ENCODE measurements around the gene MTF1.

Gene MTF1

DNA sequence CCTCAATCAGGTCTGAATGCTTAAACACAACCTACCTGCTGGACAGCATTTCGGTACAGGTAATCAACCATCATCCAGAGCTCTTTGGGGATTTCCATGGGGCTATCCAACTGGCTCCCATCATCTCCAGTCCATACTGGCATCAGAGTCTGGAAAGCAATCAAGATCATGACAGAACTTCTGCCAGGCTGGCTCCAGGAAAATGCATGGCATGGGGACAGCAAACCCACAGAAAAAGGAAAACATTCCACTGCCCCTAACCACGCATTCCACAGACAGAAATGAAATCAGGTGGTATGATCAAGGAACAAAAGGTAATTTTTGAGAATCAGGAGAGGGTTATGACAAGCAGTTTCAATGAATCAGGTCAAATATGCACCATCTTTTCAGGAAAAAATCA is 9.1 kb upstream of the MTF1 start:
- no peak for DNase-seq (ENCODE audit: low read depth in 1 of 2, low spot score in 1 of 2)

DNA sequence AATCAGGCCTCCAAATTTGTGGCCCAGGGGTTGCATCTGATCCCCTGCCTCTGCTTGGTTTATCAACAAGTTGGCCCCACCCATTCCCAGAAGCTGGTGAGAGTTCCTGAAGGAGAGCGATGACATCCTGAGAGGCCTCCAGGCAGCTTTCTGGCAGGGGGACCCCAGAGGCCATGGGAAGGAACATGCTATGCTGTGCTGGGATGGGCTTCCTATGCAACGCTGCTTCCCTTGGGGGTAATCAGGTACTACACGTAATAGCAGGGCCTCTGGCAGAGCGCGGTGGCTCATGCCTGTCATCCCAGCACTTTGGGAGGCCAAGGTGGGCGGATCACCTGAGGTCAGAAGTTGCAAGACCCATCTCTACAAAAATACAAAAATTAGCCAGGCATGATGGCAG is 8.4 kb upstream of the MTF1 start:
- DNase-seq (ENCODE audit: low read depth in 1 of 2, low spot score in 1 of 2) = no peak

DNA sequence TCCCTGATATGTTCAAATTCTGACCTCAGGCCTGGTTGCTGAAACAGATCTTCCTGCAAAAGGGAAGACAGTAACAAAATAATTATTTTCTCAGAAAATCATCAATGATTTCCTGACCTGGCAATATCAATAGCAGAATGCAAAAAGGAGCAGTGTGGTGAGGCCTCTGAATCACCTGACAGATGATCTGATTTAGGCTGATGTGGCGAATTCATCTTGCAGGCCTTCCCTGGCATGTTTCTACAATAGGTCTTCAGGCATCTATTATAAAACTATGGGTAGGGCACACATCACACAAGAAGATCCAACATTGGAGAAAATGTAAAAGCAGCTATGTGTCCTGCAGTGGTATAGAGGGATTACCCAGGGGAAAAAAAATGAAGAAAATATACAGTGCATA is 7.1 kb upstream of the MTF1 start:
- DNase-seq (ENCODE audit: low read depth in 1 of 2, low spot score in 1 of 2) = no peak

DNA sequence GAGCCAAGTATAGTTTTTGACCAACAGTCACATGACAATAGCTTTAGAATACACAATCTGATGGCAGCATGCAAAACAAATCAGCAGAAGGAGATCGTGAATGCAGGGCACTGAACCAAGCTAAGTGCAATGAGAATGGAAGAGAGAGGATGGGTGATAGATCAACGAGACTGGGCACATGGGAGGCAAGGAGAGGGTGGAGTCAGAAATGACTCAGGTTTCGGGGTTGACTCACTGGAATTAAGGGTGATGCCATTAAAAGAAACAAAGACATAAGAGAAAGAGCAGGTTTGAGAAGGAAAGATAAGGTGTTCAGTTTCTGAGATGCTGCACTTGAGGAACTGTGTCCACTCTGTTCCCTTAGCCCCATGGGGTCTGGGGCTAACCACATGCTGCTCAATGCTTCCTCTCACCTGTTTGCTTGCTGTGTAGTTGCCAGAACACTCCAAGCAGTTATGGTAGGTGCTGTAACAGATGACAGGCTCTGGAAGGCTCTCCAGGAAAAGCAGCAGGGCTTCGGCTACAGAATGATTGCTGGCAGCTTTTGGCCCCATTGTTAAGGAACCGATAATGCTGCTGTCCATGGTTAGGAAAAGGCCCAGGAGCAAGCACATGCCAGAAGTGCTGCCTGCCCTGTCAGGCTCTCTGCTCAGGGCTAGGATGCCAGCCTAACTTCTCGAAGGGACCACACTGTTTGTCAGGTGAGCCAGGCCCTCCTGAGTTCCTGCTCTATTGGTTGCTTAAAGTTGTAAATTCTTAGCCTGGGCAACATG is 6.1 kb upstream of the MTF1 start:
- DNase-seq (ENCODE audit: low read depth in 1 of 2, low spot score in 1 of 2) = no peak

DNA sequence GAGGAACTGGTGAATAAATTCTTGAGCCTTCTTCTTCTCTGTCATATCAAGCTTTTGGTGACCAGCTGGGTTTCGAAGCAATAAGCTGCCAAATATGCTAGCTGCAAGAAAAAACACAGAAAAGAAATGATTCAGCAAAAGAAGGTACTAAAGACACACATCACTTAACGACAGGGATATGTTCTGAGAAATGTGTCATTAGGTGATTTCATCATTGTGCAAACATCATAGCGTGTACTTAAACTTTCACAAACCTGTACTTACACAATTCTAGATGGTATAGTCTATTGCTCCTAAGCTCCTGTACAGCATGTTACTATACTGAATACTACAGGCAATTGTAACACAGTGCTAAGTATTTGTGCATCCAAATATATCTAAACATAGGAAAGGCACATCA is 2.9 kb upstream of the MTF1 start:
- no peak for DNase-seq (ENCODE audit: low read depth in 1 of 2, low spot score in 1 of 2)

DNA sequence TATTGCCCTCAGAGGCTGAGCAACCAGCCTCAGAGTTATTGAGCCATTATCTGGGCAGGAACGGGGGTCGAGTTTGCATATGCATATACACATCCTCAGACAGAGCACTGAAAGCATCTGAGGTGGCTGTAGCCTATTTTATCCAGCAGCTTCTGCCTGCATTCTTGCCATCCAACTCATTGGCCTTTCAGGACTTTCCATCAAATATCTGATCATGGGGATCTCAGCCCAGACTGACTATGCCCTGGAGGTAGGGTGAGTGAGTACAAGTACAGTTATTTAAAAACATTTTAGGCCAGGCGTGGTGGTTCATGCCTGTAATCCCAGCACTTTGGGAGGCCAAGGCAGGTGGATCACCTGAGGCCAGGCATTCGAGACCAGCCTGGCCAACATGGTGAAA is 1.8 kb upstream of the MTF1 start:
- no peak for DNase-seq (ENCODE audit: low read depth in 1 of 2, low spot score in 1 of 2)

DNA sequence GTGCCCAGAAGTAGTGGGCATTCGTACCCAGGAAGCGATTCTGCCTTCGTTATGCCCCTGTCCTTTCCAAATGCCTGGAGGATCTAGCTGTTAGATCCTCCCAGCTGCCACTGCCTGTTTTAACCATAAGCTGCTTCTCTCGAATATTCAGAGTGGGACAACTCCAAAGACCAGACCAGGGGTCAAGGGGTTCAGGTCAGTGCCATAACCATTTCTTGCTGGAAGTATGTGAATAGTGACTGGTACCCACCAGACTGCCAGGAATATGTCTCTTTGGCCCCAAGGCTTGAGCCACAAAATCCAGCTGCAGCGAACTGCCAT is 914 bp upstream of the MTF1 start:
- no peak for DNase-seq (ENCODE audit: low read depth in 1 of 2, low spot score in 1 of 2)

DNA sequence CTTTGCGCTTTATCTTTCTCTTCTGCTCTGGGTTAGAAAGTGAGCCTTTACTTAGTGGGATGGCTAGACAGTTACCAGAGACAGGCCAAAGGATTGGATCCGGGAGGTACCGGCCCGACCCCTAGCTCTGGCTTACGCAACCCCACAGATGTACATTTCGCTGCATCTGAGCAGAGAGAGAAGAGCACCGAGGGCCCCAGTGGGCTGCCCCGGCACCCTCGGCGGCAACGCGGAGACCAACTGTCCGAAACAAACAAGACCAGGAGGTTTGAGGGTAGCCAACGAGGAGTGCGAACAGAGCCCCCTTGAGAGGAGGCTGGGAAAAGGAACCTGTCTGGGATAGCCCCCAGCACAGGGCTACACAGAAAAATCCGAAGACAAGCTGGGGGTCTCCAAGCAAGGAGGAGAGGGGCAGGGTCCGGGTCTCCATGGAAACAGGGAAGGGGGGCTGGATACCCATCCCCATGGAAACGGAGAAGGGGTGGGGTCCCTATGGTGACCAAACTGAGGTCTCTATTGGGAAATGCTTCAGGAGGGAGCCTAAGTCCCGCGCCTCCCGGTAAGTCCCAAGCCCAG is 373 bp downstream of the MTF1 start:
- DNase-seq (ENCODE audit: low read depth in 1 of 2, low spot score in 1 of 2) = no peak

DNA sequence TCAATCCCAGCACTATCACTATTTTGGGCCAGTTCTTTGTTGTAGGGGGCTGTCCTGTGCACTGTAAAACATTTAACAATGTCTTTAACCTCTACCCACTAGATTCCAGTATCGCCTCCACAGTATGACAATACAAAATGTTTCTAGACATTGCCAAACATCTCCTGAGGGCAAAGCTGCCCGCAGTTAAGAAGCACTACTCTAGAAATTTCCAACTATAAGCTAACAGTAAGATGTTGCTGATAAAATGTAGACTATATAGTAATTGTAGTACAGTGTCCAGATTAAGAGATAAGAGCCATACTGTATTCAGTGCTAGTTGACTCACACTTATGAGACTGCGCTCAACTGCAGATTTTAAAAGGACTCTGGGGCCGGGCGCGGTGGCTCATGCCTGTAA is 5.0 kb downstream of the MTF1 start:
- DNase-seq (ENCODE audit: low read depth in 1 of 2, low spot score in 1 of 2) = no peak

DNA sequence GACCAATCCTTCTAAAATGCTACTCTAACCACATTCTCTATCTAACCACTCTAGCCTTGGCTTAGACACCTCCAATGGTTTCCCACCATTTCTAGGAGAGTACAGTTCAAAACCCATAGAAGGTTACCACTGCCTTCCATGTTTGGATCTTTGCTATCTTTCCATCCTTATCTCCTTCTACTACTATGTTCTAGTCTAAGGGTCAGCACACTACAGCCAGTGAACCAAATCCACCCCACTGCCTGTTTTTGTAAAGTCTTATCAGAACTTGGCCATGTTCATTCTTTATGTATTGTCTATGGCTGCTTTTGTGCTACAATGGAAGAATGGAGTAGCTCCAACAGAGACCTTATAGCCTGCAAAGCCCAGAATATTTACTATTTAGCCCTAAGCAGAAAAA is 6.2 kb downstream of the MTF1 start:
- DNase-seq (ENCODE audit: low read depth in 1 of 2, low spot score in 1 of 2) = no peak

DNA sequence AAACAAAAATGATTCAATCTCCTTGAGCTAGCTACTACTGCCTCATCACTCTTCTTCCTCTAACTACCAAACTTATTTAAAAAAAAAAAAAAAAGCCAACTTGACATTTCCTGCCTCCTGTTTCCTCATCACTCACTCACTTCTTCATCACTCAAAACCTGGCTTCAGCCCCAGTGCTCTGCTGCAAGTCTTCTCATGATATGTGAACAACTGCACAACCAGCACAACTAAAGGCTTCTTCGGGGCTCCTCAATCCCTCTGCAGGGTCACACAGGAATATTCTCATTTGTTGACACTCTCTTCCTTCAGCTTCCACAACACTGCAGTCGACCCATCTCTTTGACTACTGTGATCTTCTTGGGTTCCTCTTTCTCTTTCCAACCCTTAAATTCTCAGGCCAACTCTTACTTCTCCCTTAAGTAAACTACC is 7.6 kb downstream of the MTF1 start:
- DNase-seq (ENCODE audit: low read depth in 1 of 2, low spot score in 1 of 2) = no peak

DNA sequence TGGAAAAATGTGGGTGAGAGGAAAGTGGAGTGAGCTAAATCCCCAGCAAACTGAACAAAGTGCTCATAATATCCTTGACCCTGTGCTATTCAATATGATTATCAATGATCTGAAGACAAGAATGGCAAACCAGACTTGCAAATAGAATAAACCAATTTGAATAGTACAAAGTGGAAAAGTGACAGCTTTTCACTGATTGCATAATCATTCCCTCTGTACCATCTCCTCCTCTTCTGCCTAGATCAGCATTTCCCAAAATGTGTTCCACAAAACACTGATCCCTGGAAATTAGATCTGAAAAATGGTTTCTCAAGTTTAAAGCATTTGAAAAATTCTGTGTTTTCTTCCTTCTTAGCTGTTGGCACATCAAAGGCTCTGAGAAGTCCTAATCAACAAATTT is 8.1 kb downstream of the MTF1 start:
- no peak for DNase-seq (ENCODE audit: low read depth in 1 of 2, low spot score in 1 of 2)

DNA sequence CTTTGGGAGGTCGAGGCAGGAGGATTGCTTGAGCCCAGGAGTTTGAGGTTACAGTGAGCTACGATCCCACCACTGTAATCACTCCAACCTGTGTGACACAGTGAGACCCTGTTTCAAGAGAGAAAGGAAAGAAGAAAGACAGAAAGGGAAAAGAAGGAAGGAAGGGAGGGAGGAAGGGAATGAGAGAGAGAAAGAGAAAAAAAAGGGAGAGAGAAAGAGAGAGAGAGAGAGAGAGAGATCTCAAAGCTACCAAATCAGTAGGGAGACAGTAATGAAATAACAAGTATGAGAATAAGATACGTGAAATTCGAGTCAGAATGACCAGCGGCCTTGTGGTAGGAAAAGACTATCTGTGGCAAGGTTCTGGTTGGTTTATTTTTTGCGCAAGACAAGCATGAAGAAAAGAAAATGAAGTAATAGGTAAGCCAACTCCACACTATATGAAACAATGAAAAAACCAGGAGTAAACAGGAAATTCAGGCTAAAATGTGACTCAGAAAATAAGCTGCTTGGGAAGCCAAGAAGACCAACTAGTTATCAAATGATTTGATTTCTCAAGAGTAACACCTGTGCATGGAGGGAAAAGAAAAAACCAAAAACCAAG is 8.9 kb downstream of the MTF1 start:
- DNase-seq (ENCODE audit: low read depth in 1 of 2, low spot score in 1 of 2) = no peak

DNA sequence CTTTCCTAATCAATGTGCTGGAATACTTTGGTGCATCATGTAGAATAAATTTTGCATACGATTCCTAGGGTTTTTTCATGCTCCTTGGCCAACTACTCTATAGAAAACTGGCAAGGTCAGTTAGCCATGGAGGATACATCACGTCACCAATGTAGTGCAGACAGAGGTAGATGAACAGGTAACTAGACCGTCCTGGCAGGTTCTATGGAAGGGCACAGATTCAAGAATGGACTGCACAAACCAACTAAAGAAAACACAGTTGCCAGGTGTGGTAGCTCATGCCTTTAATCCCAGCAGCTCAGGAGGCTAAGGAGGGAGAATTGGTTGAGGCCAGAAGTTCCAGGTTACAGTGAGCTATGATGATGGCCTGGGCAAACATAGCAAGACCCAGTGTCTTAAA is 9.9 kb downstream of the MTF1 start:
- DNase-seq (ENCODE audit: low read depth in 1 of 2, low spot score in 1 of 2) = no peak

DNA sequence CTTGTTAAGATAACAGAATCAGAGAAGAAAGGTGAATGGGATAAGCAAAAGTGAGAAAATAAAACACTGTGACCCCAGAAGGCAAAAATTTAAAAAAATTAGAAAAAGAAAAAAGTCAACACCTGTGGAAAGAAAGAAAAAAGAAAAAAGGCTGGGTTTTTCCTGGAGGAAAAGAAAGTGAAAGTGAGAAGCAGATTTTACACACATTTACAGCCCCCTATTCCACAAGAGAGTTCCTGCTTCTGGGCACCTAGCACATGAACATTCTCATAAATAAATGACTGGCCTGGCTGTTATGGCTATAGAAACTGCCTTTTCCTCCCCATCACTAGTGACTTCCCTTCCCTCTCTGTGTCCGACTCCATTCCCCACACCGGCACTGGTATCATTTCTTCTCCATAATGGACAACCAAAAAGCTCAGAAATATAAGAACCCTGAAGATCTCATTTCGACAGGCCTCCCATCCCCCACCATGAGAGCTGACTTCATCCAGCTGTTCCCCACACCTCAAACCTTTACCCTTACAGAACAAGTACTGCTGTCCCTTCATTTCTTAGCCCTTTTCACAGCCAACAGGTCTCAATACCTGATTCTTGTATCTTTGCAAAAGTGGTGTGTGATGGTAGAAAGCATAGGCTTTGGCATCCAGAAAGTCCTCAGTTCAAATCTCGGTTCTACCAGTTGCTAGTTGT is 12.6 kb downstream of the MTF1 start:
- no peak for DNase-seq (ENCODE audit: low read depth in 1 of 2, low spot score in 1 of 2)

DNA sequence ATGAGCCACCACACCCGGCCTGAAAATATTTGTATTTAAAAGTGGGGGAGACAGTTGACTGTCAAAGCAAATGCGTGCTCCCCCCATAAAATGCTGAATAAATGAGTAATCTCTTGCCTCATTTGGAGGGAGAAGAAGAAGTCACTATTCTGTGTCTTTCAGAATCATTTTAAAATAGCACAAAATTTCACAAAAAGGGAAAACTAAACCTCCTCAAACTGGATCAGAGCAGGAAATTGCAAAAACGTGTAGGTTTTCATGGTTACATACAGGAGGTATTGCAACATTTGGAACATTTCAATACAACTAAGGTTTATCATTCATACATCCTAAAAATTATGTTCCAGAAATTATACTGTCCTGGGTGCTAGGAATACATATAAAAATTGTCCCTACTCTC is 13.6 kb downstream of the MTF1 start:
- DNase-seq (ENCODE audit: low read depth in 1 of 2, low spot score in 1 of 2) = no peak

DNA sequence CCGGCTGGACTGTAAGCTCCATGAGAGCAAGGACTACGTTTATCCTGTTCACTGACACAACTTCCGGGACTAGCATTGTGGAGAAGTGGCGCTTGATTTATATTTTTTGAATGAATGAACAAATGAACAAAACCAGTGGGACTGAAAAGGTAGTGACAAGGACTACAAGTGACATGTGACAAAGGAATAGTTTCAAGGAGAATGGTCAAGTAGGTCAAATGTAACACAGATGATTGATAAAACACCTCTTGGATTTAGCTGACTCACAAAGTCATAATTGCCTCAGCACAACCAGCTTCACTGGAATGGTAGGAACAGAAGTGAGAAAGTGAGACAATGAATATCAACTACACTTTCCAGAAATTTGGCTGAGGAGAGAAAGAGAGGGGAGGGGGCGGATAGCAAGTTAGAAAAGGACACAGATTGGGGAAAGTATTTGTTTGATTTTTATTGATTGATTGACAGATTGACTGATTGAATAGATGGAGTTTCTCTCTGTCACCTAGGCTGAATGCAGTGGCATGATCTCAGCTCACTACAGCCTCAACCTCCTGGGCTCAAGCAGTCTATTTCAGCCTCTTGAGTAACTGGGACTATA is 14.2 kb downstream of the MTF1 start:
- no peak for DNase-seq (ENCODE audit: low read depth in 1 of 2, low spot score in 1 of 2)

DNA sequence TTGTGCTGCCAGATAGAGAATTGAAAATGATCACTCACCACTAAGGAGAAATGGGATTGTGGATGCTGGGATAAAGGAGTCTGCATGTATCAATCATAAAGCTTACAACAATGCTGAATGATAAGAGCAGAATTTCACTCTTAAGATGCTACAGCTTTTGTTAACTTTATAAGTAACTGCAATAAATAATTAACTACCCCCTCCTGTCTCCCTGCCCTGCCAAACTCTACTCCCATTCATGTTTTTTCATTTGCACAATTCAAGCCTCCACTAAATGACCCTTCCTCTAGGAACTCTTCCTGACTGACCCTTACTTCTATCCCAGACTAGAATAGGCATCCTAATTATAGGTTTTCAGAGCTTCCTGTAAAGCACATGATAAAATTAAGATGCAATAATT is 14.9 kb downstream of the MTF1 start:
- no peak for DNase-seq (ENCODE audit: low read depth in 1 of 2, low spot score in 1 of 2)

DNA sequence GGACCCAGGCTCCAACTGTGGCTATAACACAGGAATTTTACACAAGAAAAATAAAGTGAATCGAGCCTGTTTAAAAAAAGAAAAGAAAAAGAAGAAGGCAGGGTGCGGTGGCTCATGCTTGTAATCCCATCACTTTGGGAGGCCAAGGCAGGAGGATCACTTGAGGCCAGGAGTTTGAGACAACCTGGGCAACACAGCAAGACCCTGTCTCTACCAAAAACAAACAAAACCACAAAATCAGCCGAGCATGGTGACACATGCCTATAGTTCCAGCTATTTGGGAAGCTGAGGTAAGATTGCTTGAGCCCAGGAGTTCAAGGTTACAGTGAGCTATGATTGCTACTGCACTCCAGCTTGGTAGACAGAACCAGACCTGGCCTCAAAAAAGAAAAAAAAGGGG is 17.7 kb downstream of the MTF1 start:
- no peak for DNase-seq (ENCODE audit: low read depth in 1 of 2, low spot score in 1 of 2)

DNA sequence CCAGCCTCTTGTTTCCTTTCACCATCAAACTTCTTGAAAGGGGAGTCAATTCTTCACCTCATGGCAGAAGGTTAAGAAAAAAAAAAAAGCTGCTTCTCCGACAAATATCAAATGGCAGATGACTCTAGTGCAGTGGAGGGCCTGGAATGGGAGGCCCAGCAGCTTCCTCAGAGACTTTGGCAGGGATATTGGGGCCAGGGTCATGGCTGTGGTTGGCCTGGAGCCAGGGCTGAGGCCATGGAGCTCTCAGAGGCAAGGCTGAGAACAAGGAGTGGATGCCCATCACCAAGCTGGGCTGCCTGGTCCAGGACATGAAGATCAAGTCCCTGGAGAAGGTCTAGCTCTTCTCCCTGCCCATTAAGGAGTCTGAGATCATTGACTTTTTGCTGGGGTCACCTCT is 18.7 kb downstream of the MTF1 start:
- no peak for DNase-seq (ENCODE audit: low read depth in 1 of 2, low spot score in 1 of 2)

DNA sequence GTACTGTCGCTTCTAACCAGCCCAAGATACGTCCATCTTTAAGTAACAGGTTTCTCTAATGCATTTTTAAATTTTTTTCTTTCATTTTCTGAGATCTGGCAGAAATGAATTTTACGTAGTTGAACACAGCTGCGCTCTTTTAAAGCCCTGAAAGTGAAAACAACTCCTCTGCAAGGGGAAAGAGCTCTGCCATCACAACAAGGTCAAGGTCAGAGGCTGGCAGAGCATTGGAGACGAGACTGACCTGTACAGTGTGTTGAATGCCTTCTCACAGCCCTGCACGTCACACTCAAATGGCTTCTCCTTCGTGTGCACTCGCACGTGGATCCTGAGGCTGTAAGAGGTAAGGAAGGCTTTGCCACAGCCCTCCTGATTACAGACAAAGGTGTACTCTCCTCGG is 19.7 kb downstream of the MTF1 start:
- DNase-seq (ENCODE audit: low read depth in 1 of 2, low spot score in 1 of 2) = no peak

DNA sequence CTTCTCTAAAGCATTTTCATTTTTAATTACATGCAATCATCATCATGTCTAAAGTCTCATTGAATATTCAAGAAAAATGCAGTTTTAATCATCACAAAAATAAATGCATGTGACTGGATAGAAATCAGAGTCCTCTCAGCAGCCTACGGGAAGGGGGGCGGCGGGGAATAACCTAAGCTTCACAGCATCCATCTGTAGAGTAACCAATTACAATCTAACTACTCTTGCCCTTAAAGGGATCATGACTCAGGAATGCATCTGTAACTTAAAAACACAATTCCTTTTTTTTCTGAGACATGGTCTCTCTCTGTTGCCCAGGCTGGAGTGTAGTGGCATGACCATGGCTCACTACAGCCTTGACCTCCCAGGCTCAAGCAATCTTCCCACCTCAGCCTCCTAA is 22.6 kb downstream of the MTF1 start:
- no peak for DNase-seq (ENCODE audit: low read depth in 1 of 2, low spot score in 1 of 2)

Measured in activated T-helper 1 cell treated with anti-CD3 and anti-CD28 coated beads, Interleukin-2, amount 50 U/mL, for 16 hours (primary cell).